Ectodermal cell (in vitro differentiated cells): ENCODE data around the gene HMGN1. TPM values are rescaled to one million over a fixed set of nuclear protein-coding genes. Genes with fewer than 3 reads are reported as not detected.
A peak's percentile ranks its signal among the peaks of the same experiment; 100 is the strongest.

Experiments used
- H3K27ac ChIP-seq: 2 replicates; pipeline ENCODE4 v1.7.0; 2013; ENCODE audit warnings: mild to moderate bottlenecking, low read depth, low read length; ENCODE audit not compliant: insufficient read depth, poor library complexity, severe bottlenecking
- H3K27me3 ChIP-seq: 2 replicates; pipeline ENCODE4 v1.7.0; 2013; ENCODE audit warnings: mild to moderate bottlenecking, low read length; ENCODE audit not compliant: insufficient read depth, control insufficient read depth, poor library complexity, severe bottlenecking
- H3K36me3 ChIP-seq: one replicate; pipeline ENCODE4 v1.7.0; 2013; ENCODE audit warnings: low read length; ENCODE audit not compliant: control insufficient read depth, insufficient read depth
- H3K4me1 ChIP-seq: one replicate; pipeline ENCODE4 v1.7.0; 2013; ENCODE audit warnings: low read length; ENCODE audit not compliant: control insufficient read depth, insufficient read depth
- H3K4me3 ChIP-seq: 2 replicates; pipeline ENCODE4 v1.7.0; 2013; ENCODE audit warnings: low read depth, low read length, control low read depth; ENCODE audit not compliant: insufficient read depth
- H3K9me3 ChIP-seq: 2 replicates; pipeline ENCODE4 v1.7.0; 2013; ENCODE audit warnings: mild to moderate bottlenecking, low read length, moderate library complexity; ENCODE audit not compliant: control insufficient read depth
- WGBS, 2 experiments: methylation state at CpG; one replicate each; pipeline ENCODE4 v1.1.7; 2013; ENCODE audit warnings: missing lambda C conversion rate in 2 of 2; 5-methylcytosine and 5-hydroxymethylcytosine counted together
- polyA plus RNA-seq, 4 experiments: library from polyadenylated mRNA; stranded (reverse); fragments of 50-300 nt; gene quantifications; one replicate each; pipeline ENCODE4 v1.2.3, GENCODE V29; 2013

Gene HMGN1
- polyA plus RNA-seq (2013, experiment 1 of 4) = 558 TPM
- 551 TPM for polyA plus RNA-seq (2013, experiment 2 of 4)
- 530 TPM for polyA plus RNA-seq (2013, experiment 3 of 4)
- polyA plus RNA-seq (2013, experiment 4 of 4) = 559 TPM

- Histone ChIP-seq H3K36me3 (peaks cover 13% of the 10 kb centered on the region), H3K4me3 (peak within 1 kb of the TSS; percentile 98), H3K9me3 (no peaks in the 10 kb centered on the region), H3K27ac (peak within 1 kb of the TSS; percentile 95), H3K27me3 (no peaks in the 10 kb centered on the region), H3K4me1 (peaks cover 20% of the 10 kb centered on the region)
- WGBS, 2 experiments = 0% methylated on average over 108 to 112 of the region's 116 CpGs
Observed at GRCh38 chr21:39348355-39349210, at the start of gene HMGN1. Gene HMGN1, minus strand, starts transcription at chr21:39349088. Its CDS starts 171 bp downstream, at chr21:39348917.

GRCh38 chr21:39397646-39398385 is 48.9 kb upstream of the HMGN1 start:
- WGBS, 2 experiments = 95 to 97% methylated on average over 11 of the region's 11 CpGs
- no peaks in the 10 kb centered on the region for H3K4me1 ChIP-seq
- no peak overlapping the region for H3K4me3 ChIP-seq
- no peaks in the 10 kb centered on the region for H3K9me3 ChIP-seq
- peaks cover 18% of the 10 kb centered on the region for H3K36me3 ChIP-seq
- H3K27me3 ChIP-seq = no peaks in the 10 kb centered on the region
- H3K27ac ChIP-seq = no peak overlapping the region

GRCh38 chr21:39392981-39393380 is 44.1 kb upstream of the HMGN1 start:
- Histone ChIP-seq H3K4me3 (no peak overlapping the region), H3K27me3 (no peaks in the 10 kb centered on the region), H3K36me3 (peaks cover 20% of the 10 kb centered on the region), H3K27ac (no peak overlapping the region), H3K4me1 (peaks cover 7% of the 10 kb centered on the region), H3K9me3 (no peaks in the 10 kb centered on the region)
- WGBS, 2 experiments = 91 to 96% methylated on average over 7 of the region's 7 CpGs

GRCh38 chr21:39390212-39390765 is 41.4 kb upstream of the HMGN1 start:
- no peak overlapping the region for H3K4me3 ChIP-seq
- H3K4me1 ChIP-seq = peaks cover 7% of the 10 kb centered on the region
- WGBS, 2 experiments = 86 to 89% methylated on average over 16 of the region's 16 CpGs
- H3K27ac ChIP-seq = no peak overlapping the region
- H3K36me3 ChIP-seq = peaks cover 15% of the 10 kb centered on the region
- no peaks in the 10 kb centered on the region for H3K9me3 ChIP-seq
- H3K27me3 ChIP-seq = no peaks in the 10 kb centered on the region

GRCh38 chr21:39388811-39389155 is 39.9 kb upstream of the HMGN1 start:
- Histone ChIP-seq H3K27ac (no peak overlapping the region), H3K4me1 (peaks cover 7% of the 10 kb centered on the region), H3K4me3 (no peak overlapping the region), H3K9me3 (no peaks in the 10 kb centered on the region), H3K27me3 (no peaks in the 10 kb centered on the region), H3K36me3 (peaks cover 9% of the 10 kb centered on the region)
- WGBS, 2 experiments = 32 to 33% methylated on average over 10 of the region's 10 CpGs

- no peaks in the 10 kb centered on the region for H3K27me3 ChIP-seq
- peak overlapping the region; percentile 46 for H3K4me3 ChIP-seq
- H3K27ac ChIP-seq = peak overlapping the region; percentile 75
- H3K9me3 ChIP-seq = no peaks in the 10 kb centered on the region
- H3K36me3 ChIP-seq = peaks cover 6% of the 10 kb centered on the region
- peaks cover 7% of the 10 kb centered on the region for H3K4me1 ChIP-seq
- 28 to 29% methylated on average over 35 of the region's 35 CpGs for WGBS, 2 experiments
Observed at GRCh38 chr21:39388038-39388810, 39.3 kb upstream of the HMGN1 start.

GRCh38 chr21:39387461-39388037 is 38.7 kb upstream of the HMGN1 start:
- peaks cover 7% of the 10 kb centered on the region for H3K4me1 ChIP-seq
- H3K36me3 ChIP-seq = no peaks in the 10 kb centered on the region
- no peaks in the 10 kb centered on the region for H3K27me3 ChIP-seq
- no peaks in the 10 kb centered on the region for H3K9me3 ChIP-seq
- WGBS, 2 experiments = 8 to 10% methylated on average over 17 to 21 of the region's 21 CpGs
- no peak overlapping the region for H3K27ac ChIP-seq
- peak overlapping the region; percentile 46 for H3K4me3 ChIP-seq

- Histone ChIP-seq H3K36me3 (no peaks in the 10 kb centered on the region), H3K27me3 (no peaks in the 10 kb centered on the region), H3K9me3 (no peaks in the 10 kb centered on the region), H3K4me3 (no peak overlapping the region), H3K27ac (no peak overlapping the region), H3K4me1 (peaks cover 7% of the 10 kb centered on the region)
- 93 to 95% methylated on average over 9 to 11 of the region's 11 CpGs for WGBS, 2 experiments
Observed at GRCh38 chr21:39386899-39387298, 38.0 kb upstream of the HMGN1 start.

GRCh38 chr21:39386194-39386593 is 37.3 kb upstream of the HMGN1 start:
- H3K4me3 ChIP-seq = no peak overlapping the region
- WGBS, 2 experiments = 80 to 82% methylated on average over 13 of the region's 13 CpGs
- no peaks in the 10 kb centered on the region for H3K9me3 ChIP-seq
- no peaks in the 10 kb centered on the region for H3K27me3 ChIP-seq
- peaks cover 8% of the 10 kb centered on the region for H3K4me1 ChIP-seq
- no peak overlapping the region for H3K27ac ChIP-seq
- no peaks in the 10 kb centered on the region for H3K36me3 ChIP-seq
